GM12878 (cell line): ENCODE results near the gene POM121L12.

ENCODE experiments used
- CEBPB ChIP-seq, 2 experiments: fragments of 150-350 bp in 1 of 2; IDR thresholded peaks; 2 replicates each; pipeline ENCODE4 v1.6.1; 2012 to 2014; ENCODE audit warnings: low read depth in 2 of 2, low read length in 2 of 2, borderline replicate concordance in 1 of 2, inconsistent platforms in 1 of 2
- RAD21 ChIP-seq: IDR thresholded peaks from 2 replicates; pipeline ENCODE4 v1.6.1; 2011; ENCODE audit warnings: mild to moderate bottlenecking, low read depth, low read length, moderate library complexity; ENCODE audit not compliant: insufficient read depth
- RBBP5 ChIP-seq: fragments of 200-600 bp; sonication (generic); conservative IDR thresholded peaks from 2 replicates; pipeline ENCODE4 v1.6.1; 2016
- TF ChIP-seq, protein P1 (sequence below), 3 experiments: IDR thresholded peaks in 2 of 3; conservative IDR thresholded peaks in 1 of 3; 2 replicates each; pipeline ENCODE4 v1.5.1; 2011; ENCODE audit warnings: low read depth in 3 of 3, low read length in 3 of 3, mild to moderate bottlenecking in 3 of 3, control low read depth in 2 of 3, moderate library complexity in 2 of 3, inconsistent platforms in 1 of 3, mixed read lengths in 1 of 3; ENCODE audit not compliant: control insufficient read depth in 2 of 3, insufficient read depth in 1 of 3; ENCODE audit errors: extremely low read depth in 1 of 3

DNA sequence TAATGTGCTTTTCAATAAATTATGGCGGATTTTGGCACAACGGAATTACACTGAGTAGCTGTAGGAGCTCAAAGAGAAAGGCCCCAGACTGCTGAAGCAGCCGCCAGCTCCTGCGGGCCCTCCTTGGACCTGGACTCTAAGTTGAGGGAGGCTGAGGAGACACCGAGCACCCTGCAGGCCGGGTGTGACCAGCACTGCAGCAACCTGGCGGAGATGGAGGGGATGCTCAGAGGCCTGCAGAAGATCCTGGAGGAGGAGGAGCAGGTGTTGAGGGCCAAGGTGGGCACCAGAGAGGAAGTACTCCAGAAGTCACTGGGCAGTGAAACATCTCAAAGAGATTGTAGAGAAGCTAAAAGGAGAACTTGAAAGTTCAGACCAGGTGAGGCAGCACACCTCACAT lies 33.0 kb upstream of the POM121L12 start:
- TF ChIP-seq CEBPB (IDR thresholded peaks at IDR 0.05; ENCODE audit: borderline replicate concordance in 1 of 2, low read depth in 2 of 2, low read length in 2 of 2): no peak
- TF ChIP-seq RAD21: no peak
- TF ChIP-seq RBBP5: no peak
- TF ChIP-seq, protein P1, sequence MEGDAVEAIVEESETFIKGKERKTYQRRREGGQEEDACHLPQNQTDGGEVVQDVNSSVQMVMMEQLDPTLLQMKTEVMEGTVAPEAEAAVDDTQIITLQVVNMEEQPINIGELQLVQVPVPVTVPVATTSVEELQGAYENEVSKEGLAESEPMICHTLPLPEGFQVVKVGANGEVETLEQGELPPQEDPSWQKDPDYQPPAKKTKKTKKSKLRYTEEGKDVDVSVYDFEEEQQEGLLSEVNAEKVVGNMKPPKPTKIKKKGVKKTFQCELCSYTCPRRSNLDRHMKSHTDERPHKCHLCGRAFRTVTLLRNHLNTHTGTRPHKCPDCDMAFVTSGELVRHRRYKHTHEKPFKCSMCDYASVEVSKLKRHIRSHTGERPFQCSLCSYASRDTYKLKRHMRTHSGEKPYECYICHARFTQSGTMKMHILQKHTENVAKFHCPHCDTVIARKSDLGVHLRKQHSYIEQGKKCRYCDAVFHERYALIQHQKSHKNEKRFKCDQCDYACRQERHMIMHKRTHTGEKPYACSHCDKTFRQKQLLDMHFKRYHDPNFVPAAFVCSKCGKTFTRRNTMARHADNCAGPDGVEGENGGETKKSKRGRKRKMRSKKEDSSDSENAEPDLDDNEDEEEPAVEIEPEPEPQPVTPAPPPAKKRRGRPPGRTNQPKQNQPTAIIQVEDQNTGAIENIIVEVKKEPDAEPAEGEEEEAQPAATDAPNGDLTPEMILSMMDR (IDR thresholded peaks at IDR 0.05 in 2 of 3, conservative IDR thresholded peaks at IDR 0.05 in 1 of 3; ENCODE audit: control insufficient read depth in 2 of 3, extremely low read depth in 1 of 3, insufficient read depth in 1 of 3, low read depth in 3 of 3, low read length in 3 of 3): no peak
